ENCODE measurements around the gene CD248.

Gene CD248

DNA sequence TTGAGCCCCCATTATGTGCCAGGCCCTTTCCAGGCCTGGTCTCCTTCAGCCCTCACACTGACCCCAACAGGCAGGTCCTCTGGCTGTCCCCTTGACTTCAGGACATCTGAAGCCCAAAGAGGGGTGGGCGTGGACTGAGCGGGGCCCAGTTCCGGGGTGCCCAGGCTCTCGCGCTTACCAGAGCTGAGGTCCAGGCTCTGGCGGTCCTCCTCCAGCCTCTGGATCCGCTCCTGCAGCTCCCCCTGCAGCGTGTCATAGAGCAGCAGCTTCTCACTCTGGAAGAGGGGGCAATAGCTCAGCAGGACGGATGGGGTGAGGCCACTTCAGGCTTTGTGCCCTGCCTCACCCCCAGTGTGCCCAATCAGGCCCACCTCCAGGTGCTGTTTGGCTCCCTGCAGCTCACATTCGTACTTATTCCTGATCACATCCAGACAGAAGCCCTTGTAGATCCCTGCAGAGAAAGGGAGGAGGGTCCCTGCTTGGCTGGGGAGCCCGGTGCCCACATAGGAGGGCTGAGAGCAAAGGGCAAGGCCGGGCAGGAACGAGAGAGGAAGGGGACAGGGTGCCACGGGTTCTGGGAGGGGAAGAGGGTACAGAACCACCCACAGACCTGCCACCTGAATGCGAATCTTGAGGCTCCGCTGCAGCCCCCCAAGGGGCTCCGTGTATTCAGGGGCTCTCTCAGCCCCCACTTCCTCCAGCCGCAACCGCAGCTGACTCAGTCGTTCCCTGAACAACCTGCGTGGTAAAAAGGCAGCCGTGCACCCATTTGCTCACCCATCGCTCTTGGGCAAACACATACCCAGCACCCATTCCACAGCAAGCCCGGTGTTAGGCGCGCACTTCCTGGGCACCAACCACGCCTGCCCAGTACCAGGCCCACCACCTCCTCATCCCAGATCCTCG lies 24.0 kb upstream of the CD248 start:
- DNase-seq (ENCODE audit: low read depth, low spot score), result no peak

DNA sequence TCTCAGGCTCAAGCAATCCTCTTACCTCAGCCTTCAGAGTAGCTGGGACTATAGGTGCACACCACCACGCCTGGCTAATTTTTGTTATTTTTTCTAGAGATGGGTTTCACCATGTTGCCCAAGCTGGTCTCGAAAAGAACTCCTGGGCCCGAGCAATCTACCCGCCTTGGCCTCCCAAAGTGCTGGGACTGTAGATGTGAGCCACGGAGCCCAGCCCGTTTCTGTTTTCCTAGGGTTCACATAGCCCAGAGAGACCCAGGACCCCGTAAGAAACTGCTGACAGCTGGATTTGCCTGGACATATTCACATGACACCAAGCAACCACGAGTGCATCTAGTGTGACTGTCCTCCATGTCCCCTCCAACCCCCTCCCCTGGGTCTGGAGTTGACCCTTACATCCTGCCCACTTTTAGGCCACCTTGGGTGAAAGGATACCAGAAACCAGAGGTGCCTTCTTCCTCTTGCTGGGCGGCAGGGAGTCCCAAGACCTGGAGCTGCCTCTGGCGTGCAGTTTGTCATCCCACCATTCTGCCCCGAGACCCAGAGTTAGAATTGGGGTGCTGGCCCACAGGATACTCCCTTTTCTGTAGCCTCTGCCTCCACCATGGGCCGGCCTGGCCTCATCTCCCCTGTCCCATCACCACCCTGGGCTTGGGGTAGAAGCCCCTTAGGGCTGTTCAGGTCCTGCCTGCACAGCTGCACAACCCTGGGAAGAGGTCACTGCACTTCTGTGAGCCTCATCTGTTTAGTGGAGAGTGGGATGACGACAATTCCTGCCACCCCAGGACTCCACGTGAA lies 23.0 kb upstream of the CD248 start:
- no peak for DNase-seq (ENCODE audit: low read depth, low spot score)

DNA sequence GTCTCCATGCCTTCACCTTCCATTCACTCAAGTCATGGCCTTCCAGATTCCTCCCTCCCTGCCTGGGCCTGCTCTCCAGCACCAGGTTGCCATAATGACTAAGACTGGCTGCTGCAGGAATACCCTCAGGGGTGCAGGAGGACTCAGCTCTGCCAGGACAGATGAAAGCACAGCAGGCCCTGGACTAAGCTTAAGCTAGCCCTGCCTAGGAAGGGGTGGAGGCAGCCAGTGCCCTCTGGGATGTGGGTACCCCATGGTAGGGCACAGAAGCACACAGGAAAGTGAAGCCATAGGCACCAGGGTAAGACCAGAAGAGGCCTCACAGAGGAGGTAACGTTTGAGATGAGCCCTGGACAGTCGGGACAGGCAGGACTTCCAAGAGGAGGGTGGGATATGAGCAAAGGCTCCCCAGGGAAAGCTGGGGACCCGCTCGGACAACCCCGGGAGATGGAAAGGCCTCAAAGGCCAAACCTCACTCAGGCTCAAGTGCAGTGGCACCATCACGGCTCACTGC lies 22.4 kb upstream of the CD248 start:
- no peak for DNase-seq (ENCODE audit: low read depth, low spot score)

DNA sequence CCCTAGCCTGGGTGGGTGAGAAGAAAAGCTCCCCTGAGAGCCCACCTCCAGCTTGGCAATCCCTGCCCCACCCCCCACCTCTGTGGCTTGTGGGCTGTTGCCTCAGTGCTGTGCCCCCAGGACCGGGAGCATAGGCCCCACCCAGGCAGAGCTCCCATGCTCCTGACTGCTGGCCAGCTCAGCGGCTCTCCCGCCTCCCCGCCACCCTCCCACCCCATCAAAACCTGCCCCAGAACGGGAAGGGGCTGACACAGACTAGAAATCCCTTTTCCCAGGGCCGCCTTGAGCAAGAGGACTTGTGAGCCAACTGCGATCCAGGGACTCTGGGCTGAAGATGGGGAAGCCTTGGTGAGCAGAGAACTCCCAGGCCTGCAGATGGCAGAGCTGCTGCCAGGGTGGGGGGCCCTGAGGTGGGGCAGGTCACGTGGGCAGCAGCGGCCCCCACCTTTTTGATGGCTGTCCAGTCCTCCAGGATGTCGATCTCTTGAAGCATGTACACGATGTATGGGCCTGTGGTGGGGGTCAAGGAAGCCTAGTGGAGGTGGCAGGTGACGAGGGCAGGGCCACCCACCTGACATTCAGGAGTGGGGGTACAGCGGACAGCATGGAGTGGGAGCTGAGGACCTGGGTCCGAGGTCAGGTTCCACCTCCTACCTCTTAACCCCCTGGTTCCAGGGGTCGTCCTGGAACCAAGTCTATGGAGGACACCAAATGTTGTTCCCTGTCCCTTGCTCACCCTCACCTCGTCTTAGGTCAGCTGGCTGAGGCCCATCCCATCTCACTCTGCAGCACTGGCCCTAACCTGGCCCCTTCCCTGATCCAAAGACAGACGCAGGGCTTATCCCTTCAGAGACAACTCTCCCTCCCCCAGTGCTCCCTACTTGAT lies 21.7 kb upstream of the CD248 start:
- no peak for DNase-seq (ENCODE audit: low read depth, low spot score)

DNA sequence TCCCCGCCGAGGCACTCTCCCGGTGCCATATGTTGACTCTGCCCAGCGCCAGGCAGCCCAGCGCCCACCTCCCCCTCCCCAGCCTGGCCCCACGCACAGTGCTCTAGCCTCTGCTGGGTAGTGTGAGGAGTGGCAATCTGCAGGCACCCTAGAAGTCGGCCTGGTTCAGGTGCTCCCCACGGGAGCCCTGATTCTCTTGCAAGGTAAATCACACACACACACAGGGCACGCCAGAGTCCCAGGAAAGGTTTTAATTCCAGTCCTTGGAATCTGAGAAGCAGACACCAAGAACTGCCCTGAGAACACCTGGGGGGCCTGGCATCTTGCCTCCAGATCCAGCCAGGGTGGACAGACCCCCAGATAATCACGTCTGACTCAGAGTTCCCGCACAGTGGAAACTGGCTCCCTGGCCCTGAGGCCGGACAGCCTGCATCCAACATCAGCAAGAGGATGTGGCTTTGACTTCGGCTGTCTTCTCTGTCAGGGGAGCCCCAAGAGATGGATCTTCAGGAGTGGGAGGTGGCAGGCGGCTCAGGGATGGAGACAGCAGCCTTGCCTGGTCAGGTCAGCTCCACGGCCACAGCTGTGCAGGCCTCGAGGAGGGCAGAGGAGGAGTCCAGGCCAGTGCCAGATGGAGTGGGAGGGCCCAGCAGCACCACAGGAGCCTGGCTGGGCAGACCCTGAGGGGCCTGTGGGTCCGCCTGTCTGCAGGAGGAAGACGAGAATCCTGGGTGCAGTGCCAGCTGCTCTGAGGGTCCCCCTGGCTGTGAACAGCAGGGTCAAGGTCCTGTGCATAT lies 20.5 kb upstream of the CD248 start:
- no peak for DNase-seq (ENCODE audit: low read depth, low spot score)

DNA sequence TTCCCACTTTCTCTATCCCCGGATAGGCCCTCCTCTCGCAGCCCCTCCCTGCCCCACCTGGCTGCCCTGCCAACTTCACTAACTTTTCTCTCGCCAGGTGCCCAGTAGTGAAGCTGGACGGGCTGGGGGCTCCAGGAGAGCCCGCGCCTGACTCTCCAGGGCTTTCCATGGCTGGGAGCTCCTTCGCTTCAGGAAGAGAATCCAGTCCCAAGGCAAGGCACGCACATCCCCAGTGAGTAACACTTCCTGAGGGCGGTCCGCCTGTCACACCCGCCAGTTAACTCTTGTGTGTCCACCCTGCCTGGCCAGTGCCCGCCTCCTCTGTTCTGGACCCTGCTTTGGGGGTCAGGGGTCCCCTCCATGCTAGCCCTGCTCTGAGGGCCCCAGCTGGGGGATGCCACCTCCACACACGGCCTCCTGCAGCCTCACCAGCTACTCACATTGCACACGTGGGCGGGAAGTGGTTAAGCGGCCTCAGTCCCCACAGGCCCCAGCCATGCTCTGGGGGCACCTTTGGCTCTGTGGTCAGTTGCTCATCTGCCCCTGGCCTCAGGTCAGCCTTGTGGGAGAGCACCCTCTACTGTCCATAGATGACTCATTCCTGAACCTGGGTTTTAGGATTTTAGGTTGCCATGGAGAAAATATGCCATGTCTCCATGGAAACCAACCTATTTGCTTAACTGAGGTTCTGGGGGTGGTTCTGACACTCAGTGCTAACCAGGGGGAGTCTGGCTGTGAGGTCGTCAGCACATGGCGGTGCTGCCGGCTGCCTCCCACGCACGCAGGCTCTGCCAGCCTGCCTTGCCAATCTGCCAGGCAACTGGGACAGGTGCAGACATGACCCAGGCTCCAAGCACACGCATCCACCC lies 19.6 kb upstream of the CD248 start, which contains the start of gene RIN1:
Gene RIN1, minus strand, starts transcription at position 201 of the 869 bp plus-strand sequence. Its CDS starts 32 bp downstream, at position 169.
- peak; percentile 79 for DNase-seq (ENCODE audit: low read depth, low spot score)

DNA sequence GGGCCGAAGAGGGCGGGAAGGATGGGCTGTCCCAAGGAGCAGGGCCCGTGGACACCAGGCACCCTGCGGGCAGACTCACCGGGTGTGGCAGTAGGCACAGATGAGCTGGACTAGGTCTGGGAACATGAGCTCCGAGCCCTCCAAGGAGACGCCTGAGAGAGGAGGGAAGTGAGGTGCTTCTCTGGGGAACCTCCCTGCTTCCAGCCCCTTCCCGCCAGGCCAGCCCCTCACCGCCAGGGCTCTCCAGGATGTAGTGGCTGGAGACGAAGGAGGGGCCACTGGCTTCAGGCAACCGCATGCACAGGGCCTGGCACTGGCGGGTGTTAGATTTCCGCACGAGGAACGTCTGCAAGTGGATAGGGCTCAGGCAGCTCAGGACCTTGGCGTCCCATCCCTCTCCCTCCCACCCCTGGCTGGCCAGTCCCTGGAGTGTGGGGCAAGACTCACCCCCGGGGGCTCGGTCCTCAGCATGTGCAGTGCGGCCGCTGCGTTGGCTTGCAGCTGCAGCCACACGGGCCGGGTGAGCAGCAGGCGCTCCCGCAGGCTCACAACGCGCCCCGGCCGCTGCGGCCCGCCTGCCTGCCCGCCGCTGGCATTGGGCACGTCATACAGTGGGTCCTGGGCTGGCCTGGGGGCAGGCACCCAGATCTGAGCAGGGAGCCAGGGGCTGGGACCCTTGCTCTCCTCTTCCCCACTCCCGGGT lies 18.8 kb upstream of the CD248 start:
- DNase-seq (ENCODE audit: low read depth, low spot score), result peak; percentile 56

DNA sequence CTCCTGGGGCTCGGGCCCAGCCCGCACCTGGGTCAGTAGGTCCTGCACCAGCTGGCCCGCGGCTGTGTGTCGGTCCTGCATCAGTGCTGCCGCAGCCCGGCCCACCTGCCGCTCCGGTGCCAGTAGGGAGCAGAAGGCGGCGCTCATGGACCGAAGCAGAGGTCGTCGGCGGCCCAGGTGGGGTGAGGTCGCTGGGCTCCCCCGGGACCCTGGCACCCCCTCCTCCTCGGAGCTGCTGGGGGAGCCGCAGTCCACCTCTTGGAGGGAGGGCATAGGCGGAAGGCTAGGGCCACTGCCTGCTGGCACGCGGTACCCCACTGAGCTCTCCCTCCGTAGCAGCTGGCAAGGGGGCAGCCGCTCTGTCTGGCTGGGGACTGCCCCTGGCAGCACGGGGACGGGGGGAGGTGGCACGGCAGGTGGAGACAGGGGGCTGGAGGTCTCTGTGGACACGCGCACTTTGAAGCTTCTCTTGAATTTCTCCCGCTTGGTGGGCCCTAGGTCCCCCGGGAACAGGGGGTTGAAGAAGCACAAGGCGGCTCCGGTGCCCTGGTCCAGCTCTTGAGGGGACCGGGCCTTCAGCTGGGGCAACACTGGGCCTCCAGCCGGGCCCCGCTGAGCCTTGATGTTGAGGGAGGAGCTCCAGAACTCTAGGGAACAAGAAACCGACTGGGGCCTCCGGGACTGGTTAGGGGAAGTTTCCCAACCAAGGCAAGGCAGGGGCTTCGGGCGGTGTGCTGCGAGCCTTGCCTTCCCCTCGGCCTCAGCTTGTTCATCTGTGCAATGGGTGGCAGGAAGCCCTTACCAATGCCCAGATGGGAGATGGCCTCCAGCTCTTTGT lies 18.0 kb upstream of the CD248 start:
- DNase-seq (ENCODE audit: low read depth, low spot score), result no peak

DNA sequence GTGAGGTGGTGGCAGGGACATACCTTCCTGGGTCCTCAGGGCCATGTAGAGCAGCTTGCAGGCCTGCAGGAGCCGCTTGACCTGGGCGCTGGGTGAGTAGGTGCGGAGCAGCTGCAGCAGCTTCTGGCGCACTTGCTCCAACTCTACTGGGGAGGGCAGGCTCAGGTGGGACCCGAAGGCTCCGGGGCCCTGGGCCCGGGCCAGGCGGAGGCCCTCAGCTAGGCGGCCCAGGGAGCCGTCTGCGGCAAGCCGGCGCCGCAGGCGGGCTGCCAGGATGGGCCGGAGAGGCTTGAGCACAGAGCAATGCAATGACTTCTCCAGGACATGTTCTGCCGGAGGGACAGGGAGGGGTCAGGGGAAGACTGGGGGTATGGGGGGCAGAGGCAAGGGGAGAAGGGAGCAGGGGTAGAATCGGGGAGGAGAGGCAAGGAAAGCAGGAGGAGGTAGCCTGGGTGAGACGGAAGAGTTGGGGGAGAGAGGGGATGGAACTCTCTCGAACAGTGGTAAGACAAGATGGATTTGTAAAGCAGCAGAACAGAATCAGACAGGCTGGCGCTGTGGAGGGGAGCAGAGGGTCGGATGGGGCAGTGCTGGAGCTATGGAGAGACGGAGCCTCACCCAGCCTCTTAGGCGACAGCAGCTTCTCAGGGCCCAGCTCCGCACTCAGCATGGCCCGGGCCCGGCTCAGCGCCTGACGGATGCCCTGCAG lies 17.2 kb upstream of the CD248 start:
- no peak for DNase-seq (ENCODE audit: low read depth, low spot score)

DNA sequence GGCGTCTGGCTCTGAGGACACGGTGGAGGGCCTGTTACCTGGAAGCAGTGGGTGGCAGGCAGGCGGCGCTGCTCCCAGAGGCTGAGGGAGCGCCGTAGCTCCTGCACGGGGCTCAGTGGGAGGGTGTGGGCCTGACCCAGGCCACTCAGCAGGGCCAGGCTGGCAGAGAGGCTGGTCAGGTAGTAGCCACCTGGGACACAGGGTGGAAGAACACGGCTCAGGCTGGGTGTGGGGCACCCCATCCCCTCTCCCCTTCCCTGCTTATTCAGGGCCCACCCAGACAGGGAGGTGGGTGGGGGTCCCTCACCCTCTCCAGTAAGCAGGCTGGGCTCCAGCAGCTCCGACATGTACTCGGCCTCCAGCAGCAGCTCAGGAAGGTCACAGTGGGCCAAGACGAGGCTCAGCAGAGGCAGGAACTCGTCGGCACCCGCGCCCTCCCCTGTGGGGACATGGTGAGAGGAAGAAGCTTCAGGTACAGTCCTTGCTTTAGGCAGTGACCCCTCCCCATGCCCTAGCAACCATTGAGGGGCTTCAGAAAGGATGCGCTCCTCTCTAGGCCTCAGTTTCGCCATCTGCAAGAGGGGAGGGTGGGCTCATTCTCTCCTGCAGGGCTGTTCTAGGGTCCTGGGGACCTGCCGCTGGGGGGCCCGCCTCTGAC lies 16.5 kb upstream of the CD248 start:
- no peak for DNase-seq (ENCODE audit: low read depth, low spot score)

DNA sequence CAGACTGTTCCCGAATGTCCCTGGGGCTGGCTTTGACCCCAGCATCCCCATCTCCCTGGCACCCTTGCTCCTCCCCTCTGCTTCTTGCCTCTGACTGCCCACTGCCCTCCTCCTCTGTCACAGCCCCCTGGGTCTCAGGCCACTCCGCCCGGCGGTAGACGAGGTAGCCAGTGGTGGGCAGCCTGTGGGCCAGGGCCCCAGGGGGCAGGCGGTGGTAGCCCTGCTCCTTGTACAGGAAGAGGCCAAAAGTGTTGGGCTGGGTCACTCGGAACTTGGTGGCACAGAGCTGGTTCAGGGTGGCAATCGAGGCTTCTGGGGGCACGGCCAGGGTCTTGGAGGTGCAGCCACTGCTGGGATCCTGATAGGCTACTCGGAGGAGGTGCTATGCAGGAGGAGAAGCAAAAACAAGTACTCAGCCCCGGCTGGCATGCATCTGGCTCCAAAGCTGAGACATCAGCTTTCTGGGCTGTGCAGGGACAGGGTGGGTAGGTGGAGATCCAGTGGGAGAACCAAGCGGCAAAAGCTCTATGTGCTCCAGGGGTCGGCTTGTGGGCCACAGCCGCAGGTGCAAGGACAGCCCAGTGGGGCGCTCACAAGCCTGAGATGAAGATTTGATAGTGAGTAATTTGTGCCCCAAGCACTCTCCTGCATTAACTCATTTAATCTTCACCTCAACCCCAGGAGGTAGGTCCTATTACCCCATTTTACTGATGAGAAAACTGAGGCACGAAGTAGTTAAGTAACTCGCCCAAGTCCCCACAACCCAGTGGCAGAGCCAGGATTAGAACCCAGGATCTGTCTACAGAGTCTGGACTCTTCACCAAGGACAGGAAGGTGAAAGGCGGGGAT lies 15.8 kb upstream of the CD248 start:
- no peak for DNase-seq (ENCODE audit: low read depth, low spot score)

DNA sequence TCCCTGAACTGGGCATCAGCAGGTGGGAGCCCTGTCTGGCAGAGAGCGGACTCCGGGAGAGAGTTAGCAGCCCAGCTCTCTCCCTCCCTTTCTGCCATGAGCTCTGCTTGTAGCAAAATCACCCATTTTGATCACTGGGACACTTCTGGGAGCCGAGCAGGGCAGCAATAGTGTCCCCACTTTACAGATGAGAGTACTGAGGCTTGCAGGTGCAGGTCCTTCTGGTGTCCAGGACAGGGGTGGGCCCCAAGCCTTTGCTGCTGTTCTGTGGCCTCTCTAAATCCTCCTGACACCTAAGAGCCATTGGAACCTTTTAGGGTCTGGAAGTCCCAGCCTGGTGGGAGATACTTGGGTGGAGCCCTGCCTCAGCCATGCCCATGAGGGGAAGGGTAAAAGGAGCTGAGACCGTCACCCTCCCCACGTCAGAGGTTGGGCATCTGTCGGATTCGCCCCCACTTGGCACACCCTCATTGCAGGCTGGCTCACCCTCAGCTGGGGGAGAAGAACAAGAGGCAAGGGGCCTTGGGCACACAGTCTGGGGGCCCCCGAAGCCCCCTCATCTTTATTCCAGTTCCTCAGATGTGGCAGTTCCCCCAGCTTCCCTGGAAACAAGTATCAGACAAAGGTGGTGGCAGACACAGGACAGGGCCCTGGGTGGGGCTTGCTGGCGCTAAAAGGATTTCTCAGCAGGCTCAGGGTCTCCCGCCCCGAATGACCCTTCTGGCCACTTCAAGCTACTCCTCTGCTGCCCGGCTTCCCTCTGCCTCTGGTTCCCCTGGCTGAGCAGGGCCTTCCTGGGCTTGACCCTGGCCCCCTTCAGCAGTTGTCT lies 14.9 kb upstream of the CD248 start:
- DNase-seq (ENCODE audit: low read depth, low spot score), result no peak

DNA sequence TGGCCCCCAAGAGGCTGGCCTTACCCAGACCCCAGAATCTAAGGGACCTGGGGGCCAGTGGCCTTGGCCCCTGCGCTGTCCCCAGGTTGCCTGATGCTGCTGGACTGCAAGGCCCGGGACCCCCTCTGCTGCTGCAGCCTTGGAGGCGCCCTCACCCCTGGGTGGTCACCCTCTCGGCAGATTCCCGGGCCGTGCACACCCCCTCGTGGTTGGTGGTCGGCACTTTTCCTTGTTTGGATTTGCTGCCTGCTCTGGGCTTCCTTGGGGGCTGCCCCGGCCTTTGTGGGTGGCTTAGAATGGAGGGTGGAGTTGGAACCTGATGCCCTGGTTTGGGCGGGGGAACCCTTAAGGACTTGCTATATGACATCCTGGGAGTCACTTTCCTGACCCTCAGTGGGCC lies 14.1 kb upstream of the CD248 start:
- DNase-seq (ENCODE audit: low read depth, low spot score), result no peak

DNA sequence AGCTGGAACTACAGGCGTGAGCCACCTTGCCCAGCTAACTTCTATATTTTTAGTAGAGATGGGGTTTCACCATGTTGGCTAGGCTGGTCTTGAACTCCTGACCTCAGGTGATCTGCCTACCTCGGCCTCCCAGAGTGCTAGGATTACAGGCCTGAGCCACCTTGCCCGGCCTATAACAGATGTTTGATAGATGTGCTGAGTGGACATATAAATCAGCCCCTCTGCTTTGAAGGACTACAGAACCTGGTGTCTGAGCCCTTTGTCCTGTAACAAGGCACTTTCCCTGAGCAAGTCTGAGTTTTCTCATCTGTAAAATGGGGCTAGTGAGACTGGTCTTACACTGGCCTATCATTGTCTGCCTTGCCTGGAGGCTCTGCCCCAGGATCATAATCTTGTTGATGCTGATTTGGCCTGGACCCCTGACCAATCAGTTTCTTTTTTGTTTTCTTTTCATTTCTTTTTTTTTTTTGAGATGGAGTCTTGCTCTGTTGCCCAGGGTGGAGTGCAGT lies 12.4 kb upstream of the CD248 start:
- DNase-seq (ENCODE audit: low read depth, low spot score), result no peak

All from ELF-1 (cell line).